Middle frontal gyrus (tissue), 1 donor: Measurements from ENCODE around the gene HOOK1.
"Not testable (repeated sequence)": the region's sequence is repeated elsewhere in the genome, so short reads cannot be mapped to it uniquely, and the experiment has no call there.

Experiments
- DNase-seq: peaks from one replicate; pipeline ENCODE4 v3.0.0-alpha.2; 2015; ENCODE audit warnings: low spot score; ENCODE audit errors: extremely low spot score

Gene HOOK1

DNA sequence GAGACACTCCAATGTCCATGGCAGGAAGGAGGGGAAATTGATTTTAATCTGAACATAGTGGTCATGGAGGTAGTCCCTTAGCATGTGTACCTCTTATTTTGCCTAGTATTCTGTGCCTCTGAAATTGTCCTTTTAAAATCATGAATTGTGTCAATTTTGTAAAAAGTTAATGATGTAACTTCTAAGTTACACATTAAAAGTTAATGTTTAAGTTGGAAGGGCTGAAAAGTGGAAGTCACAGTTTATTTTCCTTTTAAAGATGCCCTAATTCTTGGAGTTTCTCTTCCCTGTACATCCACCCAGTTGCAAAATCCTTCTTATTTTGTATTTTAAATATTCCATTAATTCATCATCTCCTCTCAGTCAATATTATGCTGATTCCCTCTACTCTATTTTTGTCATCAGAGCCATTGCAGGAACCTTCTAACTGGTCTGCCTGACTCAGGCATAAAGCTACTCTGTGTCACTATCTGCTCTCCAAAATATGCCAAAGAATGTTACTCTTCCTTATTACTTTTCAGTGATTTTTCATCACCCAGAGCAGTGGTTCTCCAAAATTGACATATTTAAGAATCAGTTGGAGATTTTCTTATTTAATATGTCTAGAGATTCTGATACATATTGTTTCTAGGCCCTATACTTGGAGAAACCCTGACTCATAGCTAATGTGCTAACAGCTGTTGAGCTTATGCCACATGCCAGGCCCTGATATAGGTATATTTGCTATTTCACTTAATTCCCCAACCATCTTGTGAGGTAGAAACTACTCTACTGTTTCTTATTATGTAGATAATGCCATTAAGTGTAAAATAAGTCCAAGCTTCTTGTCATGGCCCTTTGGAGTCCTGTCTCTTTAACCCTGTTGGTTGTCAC is 5.1 kb downstream of the HOOK1 start:
- no peak for DNase-seq

- DNase-seq, result no peak
These were observed 12.4 kb downstream of the HOOK1 start for GRCh38 chr1:59827055-59827643.

DNA sequence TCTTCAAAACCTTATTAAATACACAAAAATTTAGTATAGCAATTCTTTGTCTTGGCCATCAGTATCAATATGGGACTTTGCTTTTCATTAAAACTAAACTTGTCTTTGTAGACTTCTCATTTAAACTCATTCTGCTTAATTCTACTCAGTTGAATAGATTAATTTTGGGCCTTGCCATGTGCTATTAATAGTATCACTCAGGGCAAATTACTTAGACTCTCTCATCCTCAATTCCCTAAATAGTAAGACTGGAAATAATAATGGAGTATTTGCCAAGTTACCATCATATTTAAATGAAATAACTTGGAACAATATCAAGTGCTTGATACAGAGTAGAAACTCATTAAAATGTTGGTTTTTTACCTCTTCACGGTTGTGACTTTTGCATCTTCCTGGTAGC is 13.4 kb downstream of the HOOK1 start:
- DNase-seq, result no peak

- no peak for DNase-seq
These were observed 16.8 kb downstream of the HOOK1 start for GRCh38 chr1:59831529-59831928.

- DNase-seq, result no peak
These were observed 18.3 kb downstream of the HOOK1 start for GRCh38 chr1:59833022-59833421.

- DNase-seq, result no peak
These were observed 19.2 kb downstream of the HOOK1 start for GRCh38 chr1:59833991-59834390.

DNA sequence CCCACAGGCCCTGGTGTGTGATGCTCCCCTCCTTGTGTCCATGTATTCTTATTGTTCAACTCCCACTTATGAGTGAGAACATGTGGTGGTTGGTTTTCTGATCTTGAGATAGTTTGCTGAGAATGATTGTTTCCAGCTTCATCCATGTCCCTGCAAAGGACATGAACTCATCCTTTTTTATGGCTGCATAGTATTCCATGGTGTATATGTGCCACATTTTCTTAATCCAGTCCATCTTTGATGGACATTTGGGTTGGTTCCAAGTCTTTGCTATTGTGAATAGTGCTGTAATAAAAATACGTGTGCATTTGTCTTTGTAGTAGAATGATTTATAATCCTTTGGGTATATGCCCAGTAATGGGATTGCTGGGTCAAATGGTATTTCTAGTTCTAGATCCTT is 23.1 kb downstream of the HOOK1 start:
- not testable (repeated sequence) for DNase-seq

DNA sequence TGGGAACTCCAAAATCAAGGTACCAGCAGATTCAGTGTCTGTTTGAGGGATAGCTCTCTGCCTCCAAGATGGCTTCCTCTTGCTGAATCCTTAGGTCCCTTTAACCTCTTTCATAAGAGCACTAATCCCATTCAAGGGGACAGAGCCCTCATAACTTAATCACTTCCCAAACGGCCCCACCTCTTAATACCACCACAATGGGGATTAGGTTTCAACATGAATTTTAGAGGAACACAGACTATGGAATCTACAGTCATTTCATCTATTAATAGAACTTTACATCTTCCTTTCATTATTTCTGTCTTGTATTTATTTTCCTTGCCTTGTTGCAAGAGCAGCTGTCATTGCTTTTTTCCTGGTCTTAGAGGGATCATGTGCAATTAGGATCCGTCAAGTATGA is 30.3 kb downstream of the HOOK1 start:
- DNase-seq, result no peak

DNA sequence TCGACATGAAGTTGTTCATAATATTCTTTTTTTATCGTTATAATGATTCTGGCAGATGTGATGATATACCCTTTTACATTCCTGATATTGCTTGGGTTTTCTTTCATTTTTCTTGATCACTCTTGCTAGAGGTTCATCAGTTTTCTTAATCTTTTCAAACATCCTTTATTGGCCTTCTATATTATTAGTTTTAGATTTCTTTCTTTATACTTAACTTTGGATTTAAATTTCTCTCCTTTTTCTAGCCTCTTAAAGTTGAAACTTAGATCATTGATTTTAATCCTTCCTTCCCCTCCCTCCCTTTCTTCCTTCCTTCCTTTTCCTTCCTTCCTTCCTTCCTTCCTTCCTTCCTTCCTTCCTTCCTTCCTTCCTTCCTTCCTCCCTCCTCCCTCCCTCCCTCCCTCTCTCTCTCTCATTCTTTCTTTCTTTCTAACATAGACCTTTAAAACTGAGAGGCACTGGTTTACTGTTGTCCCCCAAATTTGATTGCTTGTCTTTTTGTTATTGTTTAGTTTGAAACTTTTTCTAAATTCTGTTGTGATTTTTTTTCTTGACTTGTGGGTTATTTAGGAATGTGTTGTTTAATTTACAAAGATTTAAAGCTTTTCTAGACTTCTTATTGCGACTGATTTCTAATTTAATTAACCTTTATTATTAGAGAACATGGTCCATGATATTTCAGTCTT is 31.6 kb downstream of the HOOK1 start:
- DNase-seq, result no peak

GRCh38 chr1:59846895-59847282 is 32.1 kb downstream of the HOOK1 start:
- no peak for DNase-seq

DNA sequence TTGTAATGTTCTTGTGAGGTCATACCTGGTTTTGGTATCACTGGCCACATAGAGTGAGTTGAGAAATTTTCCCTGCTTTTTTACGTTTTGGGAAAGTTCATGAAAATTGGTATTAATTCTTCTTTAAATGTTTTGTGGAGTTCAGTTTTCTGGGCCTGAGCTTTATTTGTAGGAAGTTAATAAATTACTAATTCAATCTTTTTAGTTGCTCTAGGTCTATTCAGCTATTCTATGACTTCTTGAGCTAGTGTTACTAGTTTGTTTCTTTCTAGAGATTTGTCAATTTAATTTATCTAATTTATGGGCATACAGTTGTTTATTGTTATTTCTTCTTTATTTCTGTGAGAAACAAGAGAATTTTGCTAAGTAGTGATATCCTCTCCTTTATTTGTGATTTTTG is 37.4 kb downstream of the HOOK1 start:
- no peak for DNase-seq

GRCh38 chr1:59855297-59855696 is 40.5 kb downstream of the HOOK1 start:
- DNase-seq, result not testable (repeated sequence)

GRCh38 chr1:59856725-59857338 is 42.1 kb downstream of the HOOK1 start:
- DNase-seq, result no peak

DNA sequence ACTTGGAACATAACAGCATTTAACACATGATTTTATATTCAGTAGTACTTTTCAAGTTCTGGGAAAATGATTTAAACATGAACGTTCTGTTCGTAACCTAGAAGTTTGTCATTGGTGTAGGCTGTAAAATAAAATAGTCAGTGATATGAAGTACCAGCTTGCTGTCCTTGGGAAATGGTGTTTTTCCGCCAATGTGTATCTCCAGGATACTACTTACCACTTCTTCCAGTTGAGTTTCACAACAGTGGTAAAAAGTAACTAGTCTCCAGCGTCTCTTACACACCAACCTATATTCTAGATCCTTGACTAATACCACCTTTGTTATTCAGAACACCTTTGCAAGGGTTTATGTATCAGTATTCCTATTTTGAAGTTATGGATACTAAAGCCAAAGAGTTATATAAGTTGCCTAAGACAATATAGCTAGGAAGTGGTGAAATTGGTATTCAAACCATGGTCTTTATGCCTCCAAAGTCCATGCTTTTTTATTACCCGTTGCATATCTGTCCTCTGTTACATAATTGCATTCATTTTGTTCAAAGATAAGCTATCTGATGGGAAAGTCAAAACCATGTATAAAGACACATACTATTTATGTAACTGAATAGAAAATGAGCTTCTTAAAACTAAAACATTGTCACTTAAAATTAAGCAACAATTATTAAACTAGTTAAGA is 43.1 kb downstream of the HOOK1 start:
- no peak for DNase-seq

DNA sequence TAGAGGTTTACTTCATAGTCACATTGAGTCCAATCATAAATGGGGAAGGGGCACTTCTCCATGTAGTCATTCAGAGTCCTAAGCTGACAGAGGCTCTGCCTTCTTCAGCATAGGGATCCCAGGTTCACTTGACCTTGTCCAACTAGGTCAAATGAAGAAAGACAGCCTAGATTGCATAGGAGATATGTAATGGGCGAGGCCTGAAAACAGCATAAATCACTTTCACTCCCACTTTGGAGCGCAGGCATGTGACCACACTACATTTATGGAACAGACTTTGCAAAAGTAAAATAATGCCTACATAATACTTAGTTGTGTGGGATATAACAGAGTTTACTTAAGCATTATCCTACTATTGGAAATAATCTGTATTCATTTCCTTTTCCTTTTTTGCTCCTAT is 51.7 kb downstream of the HOOK1 start:
- no peak for DNase-seq

- DNase-seq, result no peak
These were observed 57.0 kb downstream of the HOOK1 start for GRCh38 chr1:59871746-59872145.

DNA sequence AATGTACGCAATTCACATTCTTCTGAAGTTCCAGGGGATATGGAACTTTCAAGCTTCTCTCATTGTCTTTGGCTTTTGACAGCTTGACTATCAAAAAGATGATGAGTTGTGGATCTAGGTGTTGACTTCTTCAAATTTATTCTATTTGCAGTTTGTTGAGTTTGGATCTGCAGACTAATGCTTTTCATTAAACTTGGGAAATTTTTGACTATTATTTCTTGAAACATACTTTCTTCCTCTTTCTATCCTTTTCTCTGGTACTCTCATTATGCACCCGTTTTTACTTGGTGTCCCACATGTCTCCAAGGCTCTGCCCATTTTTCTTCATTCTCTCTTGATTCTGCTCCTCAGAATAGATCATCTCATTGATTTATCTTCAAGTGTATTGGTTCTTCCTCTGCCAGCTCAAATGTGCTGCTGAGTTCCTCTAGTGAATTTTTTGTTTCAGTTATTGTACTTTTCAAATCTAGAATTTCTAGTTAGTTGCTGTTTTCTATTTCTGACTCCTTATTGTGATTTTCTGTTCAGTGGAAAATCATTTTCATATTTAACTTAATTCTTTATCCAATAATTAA is 62.4 kb downstream of the HOOK1 start:
- no peak for DNase-seq

DNA sequence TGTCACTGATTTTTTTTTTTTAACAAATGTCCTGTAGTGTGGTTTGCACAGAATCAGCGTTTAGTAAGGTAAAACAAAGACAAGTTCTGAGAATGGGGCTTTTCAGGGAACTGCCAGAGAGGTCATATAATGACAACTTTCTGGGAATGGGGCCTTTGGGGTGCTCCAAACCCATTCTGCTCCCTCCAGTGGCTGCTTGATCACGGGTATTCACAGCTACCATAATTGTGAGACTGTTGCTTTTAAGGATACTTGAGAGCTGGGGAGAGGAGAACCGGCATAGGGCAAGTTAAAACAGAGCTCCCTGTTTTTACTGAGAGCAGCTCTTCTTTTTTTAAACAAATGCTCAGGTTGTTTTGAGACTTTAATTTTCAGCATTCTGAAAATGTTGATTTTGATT is 63.6 kb downstream of the HOOK1 start:
- DNase-seq, result no peak

DNA sequence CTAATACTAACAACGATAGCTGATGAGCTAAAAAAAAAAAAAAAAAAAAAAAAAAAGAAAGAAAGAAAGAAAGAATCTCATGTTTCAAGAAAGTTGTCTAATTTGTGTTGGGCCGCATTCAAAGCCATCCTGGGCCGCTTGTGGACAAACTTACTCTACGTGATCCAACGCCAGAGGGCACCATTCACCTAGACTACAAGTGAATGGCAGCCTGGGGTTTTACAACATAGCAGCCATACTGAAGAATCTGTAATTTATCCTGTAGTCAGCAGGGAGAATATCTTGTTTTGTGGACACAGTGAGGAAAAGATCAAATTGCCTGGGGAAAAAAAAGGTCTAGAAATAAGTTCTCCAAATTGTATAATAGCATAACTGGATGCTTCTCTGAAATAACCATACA is 64.8 kb downstream of the HOOK1 start:
- DNase-seq, result peak; percentile 6

DNA sequence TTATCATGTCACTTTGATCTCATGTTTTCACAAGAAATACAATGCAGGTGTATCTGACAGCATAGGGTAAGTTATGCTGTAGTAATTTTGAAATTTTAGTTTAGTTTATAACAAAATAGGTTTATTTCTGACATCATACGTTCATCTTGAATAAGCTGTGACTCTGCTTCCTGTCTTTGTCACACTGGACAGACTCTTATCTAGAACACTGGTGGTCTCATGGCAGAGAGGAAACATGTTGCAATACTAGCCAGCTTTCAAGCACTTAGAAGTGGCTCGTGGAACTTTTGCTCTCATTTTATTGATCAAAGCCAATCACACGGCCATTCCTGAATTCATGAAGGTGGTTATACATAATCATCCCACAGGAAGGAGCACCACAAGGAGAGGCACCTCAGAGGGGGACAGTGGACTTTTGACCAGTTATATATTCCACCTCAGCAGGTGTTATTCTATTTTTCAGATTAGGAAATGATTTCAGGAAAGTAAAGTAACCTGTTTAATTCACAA is 65.3 kb downstream of the HOOK1 start:
- DNase-seq, result no peak

- no peak for DNase-seq
These were observed 66.0 kb downstream of the HOOK1 start for GRCh38 chr1:59880735-59881134.
